Measurements from ENCODE around the gene CIZ1. TPM values are rescaled to one million over a fixed set of nuclear protein-coding genes. Genes with fewer than 3 reads are reported as not detected.

Gene CIZ1
- total and polyA plus RNA-seq, 10 of the 15 experiments (the other 5 are each of a cell fraction or from before 2014, with no cell fraction given), result 1.8 to 91.6 (median 35.4) TPM

DNA sequence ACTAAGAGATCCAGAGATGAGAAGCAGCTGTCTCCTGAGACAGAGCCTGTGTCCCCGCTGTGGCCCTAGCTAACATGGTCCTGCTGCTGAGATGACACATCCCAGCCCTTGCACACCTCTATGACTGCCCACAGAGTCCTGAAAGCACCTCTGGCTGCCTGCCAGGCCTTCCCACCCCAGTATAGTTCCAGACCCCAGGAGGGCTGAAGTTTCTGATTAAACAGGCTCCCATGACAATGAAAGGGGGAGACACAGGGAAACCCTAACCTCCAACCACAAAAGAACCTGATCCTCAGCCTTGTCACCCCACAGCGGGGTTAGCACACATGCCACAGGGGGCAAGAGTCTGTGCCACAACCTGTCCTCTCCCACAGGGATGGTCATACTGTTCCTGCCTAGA, 15.6 kb downstream of the CIZ1 start:
- Histone ChIP-seq H2AFZ (ENCODE audit: control insufficient read depth, low read depth, low read length) (no peak overlapping the region), H4K20me1 (ENCODE audit: control insufficient read depth, insufficient read depth) (no peaks in the 10 kb centered on the region), H3K36me3 (ENCODE audit: control insufficient read depth in 2 of 2, insufficient read depth in 2 of 2, low read length in 1 of 2) (peaks cover 16 to 21% of the 10 kb centered on the region in 2 experiments; a peak in 3 of 4 replicates), H3K9me3 (replicated peaks; ENCODE audit: control insufficient read depth, insufficient read depth, low read length) (peaks cover 4% of the 10 kb centered on the region; the same call in 2 of the 3 replicates), H3K9ac (ENCODE audit: control insufficient read depth, insufficient read depth, low read length) (no peak overlapping the region), H3K27ac (ENCODE audit: control insufficient read depth, insufficient read depth) (no peak overlapping the region), H3K27me3 (replicated peaks in 1 of 2; ENCODE audit: control insufficient read depth in 2 of 2, insufficient read depth in 2 of 2, low read length in 1 of 2) (no peaks in the 10 kb centered on the region), H3K4me3 (no peak overlapping the region), H3K4me1 (ENCODE audit: control insufficient read depth, insufficient read depth, low read length) (no peaks in the 10 kb centered on the region), H3K4me2 (ENCODE audit: control insufficient read depth, insufficient read depth) (no peak overlapping the region), H3K79me2 (ENCODE audit: control insufficient read depth, insufficient read depth, low read length) (no peaks in the 10 kb centered on the region)
- SMC1A ChIA-PET (ENCODE audit: uncharacterized antibody, unreplicated experiment), result no interaction called here
- RAD21 ChIA-PET (ENCODE audit: unreplicated experiment), result no interaction called here
- TF ChIP-seq SIX5 (IDR thresholded peaks at IDR 0.05; ENCODE audit: low read depth, low read length, severe bottlenecking) (no peak), TBL1XR1 (IDR thresholded peaks at IDR 0.05; ENCODE audit: low read depth, low read length) (no peak), POU2F2 (IDR thresholded peaks at IDR 0.05; ENCODE audit: borderline replicate concordance, low read depth, low read length) (no peak), BCL11A (IDR thresholded peaks at IDR 0.05; ENCODE audit: low read depth, low read length) (no peak), STAT3 (IDR thresholded peaks at IDR 0.05; ENCODE audit: low read depth, low read length) (no peak), RAD51 (IDR thresholded peaks at IDR 0.05) (no peak), MYB (IDR thresholded peaks at IDR 0.05; ENCODE audit: borderline replicate concordance, low read depth, low read length) (no peak), IRF4 (IDR thresholded peaks at IDR 0.05; ENCODE audit: low read depth, low read length) (no peak), SREBF2 (IDR thresholded peaks at IDR 0.05; ENCODE audit: low read length) (no peak), MXI1 (IDR thresholded peaks at IDR 0.05; ENCODE audit: low read depth, low read length) (no peak), SMARCA5 (IDR thresholded peaks at IDR 0.05) (no peak), NRF1 (conservative IDR thresholded peaks at IDR 0.05; ENCODE audit: low read depth, low read length) (no peak), SREBF1 (IDR thresholded peaks at IDR 0.05; ENCODE audit: low read length) (no peak), ASH2L (IDR thresholded peaks at IDR 0.05; ENCODE audit: borderline replicate concordance, low read depth) (no peak)
- TF ChIP-seq, protein P1, sequence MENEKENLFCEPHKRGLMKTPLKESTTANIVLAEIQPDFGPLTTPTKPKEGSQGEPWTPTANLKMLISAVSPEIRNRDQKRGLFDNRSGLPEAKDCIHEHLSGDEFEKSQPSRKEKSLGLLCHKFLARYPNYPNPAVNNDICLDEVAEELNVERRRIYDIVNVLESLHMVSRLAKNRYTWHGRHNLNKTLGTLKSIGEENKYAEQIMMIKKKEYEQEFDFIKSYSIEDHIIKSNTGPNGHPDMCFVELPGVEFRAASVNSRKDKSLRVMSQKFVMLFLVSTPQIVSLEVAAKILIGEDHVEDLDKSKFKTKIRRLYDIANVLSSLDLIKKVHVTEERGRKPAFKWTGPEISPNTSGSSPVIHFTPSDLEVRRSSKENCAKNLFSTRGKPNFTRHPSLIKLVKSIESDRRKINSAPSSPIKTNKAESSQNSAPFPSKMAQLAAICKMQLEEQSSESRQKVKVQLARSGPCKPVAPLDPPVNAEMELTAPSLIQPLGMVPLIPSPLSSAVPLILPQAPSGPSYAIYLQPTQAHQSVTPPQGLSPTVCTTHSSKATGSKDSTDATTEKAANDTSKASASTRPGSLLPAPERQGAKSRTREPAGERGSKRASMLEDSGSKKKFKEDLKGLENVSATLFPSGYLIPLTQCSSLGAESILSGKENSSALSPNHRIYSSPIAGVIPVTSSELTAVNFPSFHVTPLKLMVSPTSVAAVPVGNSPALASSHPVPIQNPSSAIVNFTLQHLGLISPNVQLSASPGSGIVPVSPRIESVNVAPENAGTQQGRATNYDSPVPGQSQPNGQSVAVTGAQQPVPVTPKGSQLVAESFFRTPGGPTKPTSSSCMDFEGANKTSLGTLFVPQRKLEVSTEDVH (IDR thresholded peaks at IDR 0.05; ENCODE audit: low read depth, partially characterized antibody), result no peak
- TF ChIP-seq, protein P2, sequence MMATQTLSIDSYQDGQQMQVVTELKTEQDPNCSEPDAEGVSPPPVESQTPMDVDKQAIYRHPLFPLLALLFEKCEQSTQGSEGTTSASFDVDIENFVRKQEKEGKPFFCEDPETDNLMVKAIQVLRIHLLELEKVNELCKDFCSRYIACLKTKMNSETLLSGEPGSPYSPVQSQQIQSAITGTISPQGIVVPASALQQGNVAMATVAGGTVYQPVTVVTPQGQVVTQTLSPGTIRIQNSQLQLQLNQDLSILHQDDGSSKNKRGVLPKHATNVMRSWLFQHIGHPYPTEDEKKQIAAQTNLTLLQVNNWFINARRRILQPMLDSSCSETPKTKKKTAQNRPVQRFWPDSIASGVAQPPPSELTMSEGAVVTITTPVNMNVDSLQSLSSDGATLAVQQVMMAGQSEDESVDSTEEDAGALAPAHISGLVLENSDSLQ (IDR thresholded peaks at IDR 0.05), result no peak
- TF ChIP-seq, protein P3, sequence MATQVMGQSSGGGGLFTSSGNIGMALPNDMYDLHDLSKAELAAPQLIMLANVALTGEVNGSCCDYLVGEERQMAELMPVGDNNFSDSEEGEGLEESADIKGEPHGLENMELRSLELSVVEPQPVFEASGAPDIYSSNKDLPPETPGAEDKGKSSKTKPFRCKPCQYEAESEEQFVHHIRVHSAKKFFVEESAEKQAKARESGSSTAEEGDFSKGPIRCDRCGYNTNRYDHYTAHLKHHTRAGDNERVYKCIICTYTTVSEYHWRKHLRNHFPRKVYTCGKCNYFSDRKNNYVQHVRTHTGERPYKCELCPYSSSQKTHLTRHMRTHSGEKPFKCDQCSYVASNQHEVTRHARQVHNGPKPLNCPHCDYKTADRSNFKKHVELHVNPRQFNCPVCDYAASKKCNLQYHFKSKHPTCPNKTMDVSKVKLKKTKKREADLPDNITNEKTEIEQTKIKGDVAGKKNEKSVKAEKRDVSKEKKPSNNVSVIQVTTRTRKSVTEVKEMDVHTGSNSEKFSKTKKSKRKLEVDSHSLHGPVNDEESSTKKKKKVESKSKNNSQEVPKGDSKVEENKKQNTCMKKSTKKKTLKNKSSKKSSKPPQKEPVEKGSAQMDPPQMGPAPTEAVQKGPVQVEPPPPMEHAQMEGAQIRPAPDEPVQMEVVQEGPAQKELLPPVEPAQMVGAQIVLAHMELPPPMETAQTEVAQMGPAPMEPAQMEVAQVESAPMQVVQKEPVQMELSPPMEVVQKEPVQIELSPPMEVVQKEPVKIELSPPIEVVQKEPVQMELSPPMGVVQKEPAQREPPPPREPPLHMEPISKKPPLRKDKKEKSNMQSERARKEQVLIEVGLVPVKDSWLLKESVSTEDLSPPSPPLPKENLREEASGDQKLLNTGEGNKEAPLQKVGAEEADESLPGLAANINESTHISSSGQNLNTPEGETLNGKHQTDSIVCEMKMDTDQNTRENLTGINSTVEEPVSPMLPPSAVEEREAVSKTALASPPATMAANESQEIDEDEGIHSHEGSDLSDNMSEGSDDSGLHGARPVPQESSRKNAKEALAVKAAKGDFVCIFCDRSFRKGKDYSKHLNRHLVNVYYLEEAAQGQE (IDR thresholded peaks at IDR 0.05; ENCODE audit: low read depth, low read length), result no peak
- no peak for ATAC-seq
- BruUV-seq (replicated peaks), result no TSS peak
- in situ Hi-C loops (cut with MboI), result no loop called here
- 65% methylated on average over 2 of the region's 2 CpGs for WGBS (ENCODE audit: insufficient coverage, insufficient replicate concordance, low lambda C conversion rate, missing lambda C conversion rate)
- intact Hi-C loops (cut with micrococcal nuclease; ENCODE audit: unreplicated experiment), result no loop called here
- POLR2A ChIA-PET, result no interaction called here
- no peak for DNase-seq (ENCODE audit: low read depth, low spot score)
- CTCF ChIA-PET, result interaction anchor here (1.9 kb wide), 1 partner anchor 8 kb away, joined by 5 read pairs; no protein-coding TSS in a partner anchor
- no peak for FAIRE-seq
